ENCODE results near the gene UNK. TPM values are rescaled to one million over a fixed set of nuclear protein-coding genes. Genes with fewer than 3 reads are reported as not detected.

Gene UNK
- total and polyA plus RNA-seq, 9 of the 15 experiments (the other 6 are each of a cell fraction or from before 2014, with no cell fraction given): 12.8 to 38.6 (median 24.8) TPM

DNA sequence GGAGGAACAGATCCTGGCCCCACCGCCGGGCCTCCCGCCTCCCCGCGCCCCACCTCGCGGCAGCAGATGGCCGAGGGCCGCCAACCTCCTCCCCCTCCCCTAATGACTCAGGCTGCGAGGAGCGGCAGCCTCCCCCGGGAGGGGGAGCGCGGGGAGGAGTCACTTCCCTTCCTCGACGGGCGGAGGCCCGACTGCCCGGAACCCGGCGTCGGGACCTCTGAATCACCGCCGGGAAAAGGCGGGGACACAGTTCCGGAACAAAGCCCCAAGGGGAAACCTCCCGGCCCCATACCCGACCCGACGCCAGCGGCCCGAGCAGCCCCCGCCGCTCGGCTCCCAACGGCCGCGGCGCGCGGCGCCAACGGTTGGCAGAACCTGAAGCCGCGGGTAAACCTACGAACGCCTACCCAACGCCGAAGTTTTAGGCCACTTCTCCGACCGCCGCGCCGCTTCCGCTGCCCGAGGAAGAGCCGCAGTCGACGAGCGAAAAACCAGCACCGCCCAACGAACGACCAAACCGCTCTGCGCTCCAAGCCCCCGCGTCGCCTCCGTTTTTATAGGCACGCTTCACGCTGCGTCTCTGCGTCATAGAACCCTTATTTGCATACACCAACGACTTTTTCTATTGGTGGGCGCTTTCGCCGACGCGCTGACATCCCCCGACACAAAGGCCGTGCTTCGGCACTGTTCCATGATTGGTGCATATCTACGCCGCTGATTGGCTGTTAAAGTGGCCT lies 5.2 kb upstream of the UNK start (continued):
- TF ChIP-seq BRCA1 (IDR thresholded peaks at IDR 0.05) (no peak), BRCA1 (CRISPR knock-in tag; IDR thresholded peaks at IDR 0.05) (no peak), MEF2A (IDR thresholded peaks at IDR 0.05; ENCODE audit: control insufficient read depth, low read depth, low read length) (peak; percentile 51), NFXL1 (CRISPR knock-in tag; IDR thresholded peaks at IDR 0.05) (no peak), ZNF79 (CRISPR knock-in tag; IDR thresholded peaks at IDR 0.05; ENCODE audit: low read depth) (no peak), ZNF197 (CRISPR knock-in tag; IDR thresholded peaks at IDR 0.05; ENCODE audit: low read depth) (no peak; the same call in 1 of the 2 replicates), DMBX1 (CRISPR knock-in tag; IDR thresholded peaks at IDR 0.05; ENCODE audit: borderline replicate concordance) (peak; percentile 60; the same call in 1 of the 2 replicates), SRSF1 (IDR thresholded peaks at IDR 0.05; ENCODE audit: low read depth, low read length) (peak; percentile 93; the same call in 1 of the 2 replicates), TEAD1 (CRISPR knock-in tag; IDR thresholded peaks at IDR 0.05) (peak in 1 of 2 experiments; percentile 91; a peak in 1 of 4 replicates), RHOXF2B (CRISPR knock-in tag; conservative IDR thresholded peaks at IDR 0.05) (no peak), FOXK1 (CRISPR knock-in tag; IDR thresholded peaks at IDR 0.05; ENCODE audit: borderline replicate concordance) (peak; percentile 98), HSF4 (CRISPR knock-in tag; IDR thresholded peaks at IDR 0.05; ENCODE audit: borderline replicate concordance) (no peak), FIP1L1 (IDR thresholded peaks at IDR 0.05; ENCODE audit: low read depth, low read length, poor library complexity, severe bottlenecking) (peak; percentile 100), ZBTB12 (CRISPR knock-in tag; IDR thresholded peaks at IDR 0.05) (peak; percentile 79), ETS1 (conservative IDR thresholded peaks at IDR 0.05; ENCODE audit: control insufficient read depth, low read depth, low read length) (peak; percentile 83), SMAD2 (IDR thresholded peaks at IDR 0.05; ENCODE audit: low read depth, low read length) (no peak), ZNF436 (CRISPR knock-in tag; IDR thresholded peaks at IDR 0.05) (peak; percentile 57; the same call in 1 of the 2 replicates), ZNF354B (CRISPR knock-in tag; IDR thresholded peaks at IDR 0.05) (no peak), XRCC4 (IDR thresholded peaks at IDR 0.05; ENCODE audit: extremely low read depth, insufficient read depth, insufficient read length) (no peak), SUPT5H (IDR thresholded peaks at IDR 0.05) (peak; percentile 100), HOMEZ (CRISPR knock-in tag; IDR thresholded peaks at IDR 0.05) (no peak), ZBED1 (IDR thresholded peaks at IDR 0.05) (peak; percentile 97; the same call in 1 of the 2 replicates), SMARCA5 (IDR thresholded peaks at IDR 0.05) (no peak), EHMT2 (IDR thresholded peaks at IDR 0.05) (no peak), ZNF445 (CRISPR knock-in tag; IDR thresholded peaks at IDR 0.05; ENCODE audit: low read depth) (no peak)
- TF ChIP-seq, protein P1, sequence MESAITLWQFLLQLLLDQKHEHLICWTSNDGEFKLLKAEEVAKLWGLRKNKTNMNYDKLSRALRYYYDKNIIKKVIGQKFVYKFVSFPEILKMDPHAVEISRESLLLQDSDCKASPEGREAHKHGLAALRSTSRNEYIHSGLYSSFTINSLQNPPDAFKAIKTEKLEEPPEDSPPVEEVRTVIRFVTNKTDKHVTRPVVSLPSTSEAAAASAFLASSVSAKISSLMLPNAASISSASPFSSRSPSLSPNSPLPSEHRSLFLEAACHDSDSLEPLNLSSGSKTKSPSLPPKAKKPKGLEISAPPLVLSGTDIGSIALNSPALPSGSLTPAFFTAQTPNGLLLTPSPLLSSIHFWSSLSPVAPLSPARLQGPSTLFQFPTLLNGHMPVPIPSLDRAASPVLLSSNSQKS (CRISPR knock-in tag; IDR thresholded peaks at IDR 0.05): no peak
